Ramos (cell line): ENCODE data around the gene LMBRD2.

ENCODE experiments used
- in situ Hi-C: fragments of 300-500 bp; cut with MboI; formaldehyde crosslinking; loops from one replicate; pipeline ENCODE4 v1.14.3; 2022; ENCODE audit warnings: low sequenced_read_pairs; ENCODE audit not compliant: unreplicated experiment

Gene LMBRD2

DNA sequence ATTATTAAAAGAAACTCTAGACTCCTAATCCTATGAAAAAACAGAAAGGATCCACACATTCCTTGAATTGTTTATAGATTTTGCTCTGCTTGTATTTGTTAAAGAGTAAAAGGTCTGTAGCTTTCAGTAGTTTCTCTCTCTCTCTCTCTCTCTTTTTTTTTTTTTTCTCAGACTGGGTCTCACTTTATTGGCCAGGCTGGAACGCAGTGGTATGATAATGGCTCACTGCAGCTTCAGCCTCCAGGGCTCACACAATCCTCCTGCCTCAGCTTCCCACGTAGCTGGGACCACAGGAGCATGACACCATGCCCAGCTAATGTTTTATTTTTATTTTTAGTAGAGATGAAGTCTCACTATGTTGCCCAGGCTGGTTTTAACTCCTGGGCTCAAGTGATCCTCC lies 94.3 kb downstream of the LMBRD2 start:
- in situ Hi-C loops = no loop called here

- in situ Hi-C loops = no loop called here
Observed at GRCh38 chr5:36056422-36056821, 95.3 kb downstream of the LMBRD2 start.

DNA sequence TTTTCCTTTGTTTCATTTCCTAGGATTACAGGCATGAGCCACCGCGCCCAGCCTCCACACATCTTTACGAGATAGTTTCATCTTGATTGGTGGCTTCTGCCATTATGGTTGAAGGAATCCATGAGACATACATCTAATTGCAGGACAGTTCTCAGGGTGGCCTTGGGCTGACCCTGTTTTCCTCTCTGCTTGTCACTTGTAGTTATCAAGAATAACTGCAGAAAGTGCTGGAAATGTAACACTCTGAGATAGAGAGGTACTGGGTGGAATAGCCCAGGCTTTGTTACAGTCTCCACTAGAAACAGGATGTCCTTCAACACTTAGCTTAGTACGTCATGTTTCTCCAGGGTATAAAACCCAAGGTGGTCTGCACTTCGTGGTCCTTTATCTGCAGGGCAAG lies 95.7 kb downstream of the LMBRD2 start:
- in situ Hi-C loops = no loop called here

- in situ Hi-C loops = no loop called here
Observed at GRCh38 chr5:36054647-36055046, 97.0 kb downstream of the LMBRD2 start.

- in situ Hi-C loops = no loop called here
Observed at GRCh38 chr5:36052538-36052937, 99.1 kb downstream of the LMBRD2 start.

- in situ Hi-C loops = no loop called here
Observed at GRCh38 chr5:36049949-36050348, 101.7 kb downstream of the LMBRD2 start.
